Caco-2 (cell line): ENCODE results near the gene ALX4. TPM values are rescaled to one million over a fixed set of nuclear protein-coding genes. Genes with fewer than 3 reads are reported as not detected.

ENCODE experiments used
- BruUV-seq: library from RNA; stranded (reverse); fragments of 400-500 nt; replicated peaks from 2 replicates; lab custom pipeline; 2021; lab: Mats Ljungman, UMichigan
- CTCF ChIA-PET: fragments of 300-600 bp; sonication (Branson Sonifier 250); formaldehyde crosslinking; loops from one replicate; lab custom pipeline; 2022; ENCODE audit warnings: antibody characterized with exemption; lab: Charles Lee
- POLR2A ChIA-PET: fragments of 300-600 bp; sonication (Branson Sonifier 250); formaldehyde crosslinking; loops from one replicate; lab custom pipeline; 2022; ENCODE audit warnings: antibody characterized with exemption; lab: Charles Lee
- DNase-seq, 2 experiments: peaks; one replicate each; pipeline versions ENCODE4 v3.0.0 to v3.0.0-alpha.2; 2020 to 2022
- H3K27me3 ChIP-seq: replicated peaks from 2 replicates; pipeline ENCODE4 v1.6.0; 2011; ENCODE audit warnings: low read length; ENCODE audit not compliant: control insufficient read depth, insufficient read depth
- H3K36me3 ChIP-seq: 2 replicates; pipeline ENCODE4 v1.5.1; 2011; ENCODE audit warnings: low read length; ENCODE audit not compliant: control insufficient read depth, insufficient read depth
- H3K4me1 ChIP-seq: fragments of 250-450 bp; sonication (Bioruptor Pico); 2 replicates; pipeline ENCODE4 v1.5.1; 2020; ENCODE audit warnings: mild to moderate bottlenecking
- H3K4me3 ChIP-seq: 2 replicates; pipeline ENCODE4 v1.5.1; 2011; ENCODE audit warnings: low read depth, mild to moderate bottlenecking, control low read depth, low read length
- H3K9me3 ChIP-seq: fragments of 250-450 bp; sonication (Bioruptor Pico); 2 replicates; pipeline ENCODE4 v1.5.1; 2020; ENCODE audit warnings: mild to moderate bottlenecking, moderate library complexity
- H3K27ac Mint-ChIP-seq: one replicate; pipeline ENCODE4 v1.8.0; 2022; ENCODE audit warnings: mixed read lengths; ENCODE audit not compliant: unreplicated experiment
- H3K27me3 Mint-ChIP-seq: one replicate; pipeline ENCODE4 v1.8.0; 2022; ENCODE audit warnings: mixed read lengths; ENCODE audit not compliant: insufficient read depth, unreplicated experiment
- H3K36me3 Mint-ChIP-seq: one replicate; pipeline ENCODE4 v1.8.0; 2022; ENCODE audit warnings: mild to moderate bottlenecking, mixed read lengths; ENCODE audit not compliant: insufficient read depth, unreplicated experiment
- H3K4me1 Mint-ChIP-seq: one replicate; pipeline ENCODE4 v1.8.0; 2022; ENCODE audit warnings: low read depth, mixed read lengths; ENCODE audit not compliant: unreplicated experiment
- H3K4me3 Mint-ChIP-seq: one replicate; pipeline ENCODE4 v1.8.0; 2022; ENCODE audit warnings: mild to moderate bottlenecking, moderate library complexity, mixed read lengths; ENCODE audit not compliant: unreplicated experiment
- H3K9me3 Mint-ChIP-seq: one replicate; pipeline ENCODE4 v1.8.0; 2022; ENCODE audit warnings: mixed read lengths; ENCODE audit not compliant: unreplicated experiment
- intact Hi-C: fragments of 100-400 bp; cut with micrococcal nuclease; formaldehyde crosslinking; loops from one replicate; pipeline ENCODE4 v1.10.0; 2022; ENCODE audit not compliant: unreplicated experiment
- total RNA-seq: library from RNA; stranded (reverse); gene quantifications from 2 replicates; pipeline ENCODE4 v1.2.3, GENCODE V29; 2022
- TF ChIP-seq, protein P1 (sequence below), 2 experiments: fragments of 200-600 bp in 1 of 2; IDR thresholded peaks; 1 replicate in 1 of 2; 2 replicates in 1 of 2; pipeline versions ENCODE4 v1.5.1 to v1.8.0; 2011 to 2022; ENCODE audit warnings: antibody characterized with exemption in 1 of 2, control low read depth in 1 of 2, inconsistent platforms in 1 of 2, low read depth in 1 of 2, low read length in 1 of 2, mild to moderate bottlenecking in 1 of 2, moderate library complexity in 1 of 2; ENCODE audit not compliant: insufficient read depth in 1 of 2, severe bottlenecking in 1 of 2, unreplicated experiment in 1 of 2

ALX4 gene
- total RNA-seq, 1 experiment from 2014 or later: 0.05 TPM

DNA sequence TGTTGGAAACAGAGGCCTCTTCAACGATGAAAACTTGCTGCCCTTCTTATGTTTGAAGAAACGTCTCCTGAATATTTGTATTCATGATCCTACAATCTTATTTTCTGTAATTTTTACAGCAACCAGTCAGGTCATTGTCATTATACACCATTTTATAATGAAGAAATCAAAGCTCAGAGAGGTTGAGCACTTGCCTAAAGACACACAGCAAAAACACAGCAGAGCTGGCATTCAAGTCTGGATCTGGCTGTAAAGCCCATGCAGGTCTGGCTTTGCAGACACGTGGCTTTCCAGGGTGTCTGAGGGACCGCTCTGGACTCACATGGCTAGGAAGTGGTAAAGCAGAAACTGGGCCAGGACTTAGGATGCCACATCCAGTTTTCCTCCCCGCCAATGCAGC is 15.8 kb upstream of the ALX4 start:
- Histone ChIP-seq H3K9me3 (no peaks in the 10 kb centered on the region), H3K27me3 (no peaks in the 10 kb centered on the region), H3K4me1 (0 out of 2 replicates have a peak, but pooled peaks cover 3% of the 10 kb centered on the region), H3K36me3 (no peaks in the 10 kb centered on the region), H3K4me3 (no peak overlapping the region)
- Mint-ChIP-seq H3K9me3 (no peaks in the 10 kb centered on the region), H3K4me1 (peaks cover 8% of the 10 kb centered on the region), H3K27me3 (peaks cover 8% of the 10 kb centered on the region), H3K4me3 (no peak overlapping the region), H3K27ac (no peak overlapping the region), H3K36me3 (no peaks in the 10 kb centered on the region)
- CTCF ChIA-PET: interaction anchor here (1.8 to 3.2 kb wide), 3 partner anchors 147 to 231 kb away, joined by 5 to 37 read pairs (median 9); no protein-coding TSS in a partner anchor
- POLR2A ChIA-PET: no interaction called here
- intact Hi-C loops: loop anchor here (1.0 kb wide), 2 partner anchors 192 to 229 kb away; no protein-coding TSS in a partner anchor
- no peak for DNase-seq
- TF ChIP-seq, protein P1, sequence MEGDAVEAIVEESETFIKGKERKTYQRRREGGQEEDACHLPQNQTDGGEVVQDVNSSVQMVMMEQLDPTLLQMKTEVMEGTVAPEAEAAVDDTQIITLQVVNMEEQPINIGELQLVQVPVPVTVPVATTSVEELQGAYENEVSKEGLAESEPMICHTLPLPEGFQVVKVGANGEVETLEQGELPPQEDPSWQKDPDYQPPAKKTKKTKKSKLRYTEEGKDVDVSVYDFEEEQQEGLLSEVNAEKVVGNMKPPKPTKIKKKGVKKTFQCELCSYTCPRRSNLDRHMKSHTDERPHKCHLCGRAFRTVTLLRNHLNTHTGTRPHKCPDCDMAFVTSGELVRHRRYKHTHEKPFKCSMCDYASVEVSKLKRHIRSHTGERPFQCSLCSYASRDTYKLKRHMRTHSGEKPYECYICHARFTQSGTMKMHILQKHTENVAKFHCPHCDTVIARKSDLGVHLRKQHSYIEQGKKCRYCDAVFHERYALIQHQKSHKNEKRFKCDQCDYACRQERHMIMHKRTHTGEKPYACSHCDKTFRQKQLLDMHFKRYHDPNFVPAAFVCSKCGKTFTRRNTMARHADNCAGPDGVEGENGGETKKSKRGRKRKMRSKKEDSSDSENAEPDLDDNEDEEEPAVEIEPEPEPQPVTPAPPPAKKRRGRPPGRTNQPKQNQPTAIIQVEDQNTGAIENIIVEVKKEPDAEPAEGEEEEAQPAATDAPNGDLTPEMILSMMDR (IDR thresholded peaks at IDR 0.05; ENCODE audit: insufficient read depth in 1 of 2, low read depth in 1 of 2, low read length in 1 of 2, severe bottlenecking in 1 of 2, unreplicated experiment in 1 of 2): no peak
- no TSS peak for BruUV-seq

DNA sequence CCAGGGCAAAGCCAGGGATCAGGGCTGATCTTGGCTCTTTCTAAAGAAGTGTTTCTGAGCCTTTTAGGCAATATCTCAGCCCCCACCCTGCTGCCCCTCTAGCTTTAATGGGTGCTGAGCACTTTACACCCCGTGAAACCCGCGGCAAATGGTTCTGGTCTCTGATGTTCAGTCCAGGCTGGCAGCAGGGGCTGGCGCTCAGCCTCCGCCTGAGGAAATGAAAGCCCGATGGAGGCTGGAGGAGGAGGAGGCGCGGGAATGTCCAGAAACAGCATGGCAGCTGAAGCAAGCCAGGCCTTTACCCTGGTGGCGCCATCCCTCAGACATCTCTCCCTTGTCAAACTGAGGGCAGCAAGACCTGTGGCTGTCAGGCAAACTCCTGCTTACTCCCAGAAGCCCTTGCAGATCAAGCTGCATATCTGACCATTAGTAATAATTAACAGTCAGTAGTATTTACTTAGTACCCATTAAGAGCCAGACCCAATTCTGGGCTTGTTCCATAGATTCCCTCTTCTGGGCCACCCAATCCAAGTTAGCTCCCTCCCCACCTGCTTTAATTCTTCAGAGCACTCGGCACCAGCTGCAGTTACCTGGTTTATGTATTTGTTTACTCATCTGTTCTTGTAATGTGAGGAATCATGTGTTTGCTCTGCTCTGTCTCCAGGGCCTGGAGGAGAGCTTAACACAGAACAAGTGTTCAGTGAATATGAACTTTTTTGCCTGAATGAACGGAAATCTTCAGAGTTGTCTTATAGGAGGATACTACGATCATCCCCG is 15.0 kb upstream of the ALX4 start:
- intact Hi-C loops: no loop called here
- BruUV-seq: no TSS peak
- H3K4me3 ChIP-seq: no peak overlapping the region
- H3K4me1 ChIP-seq: no peaks in the 10 kb centered on the region
- Mint-ChIP-seq H3K4me1 (peaks cover 8% of the 10 kb centered on the region), H3K4me3 (no peak overlapping the region), H3K9me3 (no peaks in the 10 kb centered on the region), H3K36me3 (no peaks in the 10 kb centered on the region), H3K27ac (no peak overlapping the region), H3K27me3 (peaks cover 14% of the 10 kb centered on the region)
- no peaks in the 10 kb centered on the region for H3K36me3 ChIP-seq
- peak in 1 of 2 experiments; percentile 23 for DNase-seq
- H3K27me3 ChIP-seq: peaks cover 2% of the 10 kb centered on the region; the same call in 1 of the 2 replicates
- CTCF ChIA-PET: interaction anchor here (2.0 to 3.2 kb wide), 2 partner anchors 146 to 191 kb away, joined by 5 to 37 read pairs; no protein-coding TSS in a partner anchor
- TF ChIP-seq, protein P1 (IDR thresholded peaks at IDR 0.05; ENCODE audit: insufficient read depth in 1 of 2, low read depth in 1 of 2, low read length in 1 of 2, severe bottlenecking in 1 of 2, unreplicated experiment in 1 of 2): no peak
- no peaks in the 10 kb centered on the region for H3K9me3 ChIP-seq
- POLR2A ChIA-PET: no interaction called here

DNA sequence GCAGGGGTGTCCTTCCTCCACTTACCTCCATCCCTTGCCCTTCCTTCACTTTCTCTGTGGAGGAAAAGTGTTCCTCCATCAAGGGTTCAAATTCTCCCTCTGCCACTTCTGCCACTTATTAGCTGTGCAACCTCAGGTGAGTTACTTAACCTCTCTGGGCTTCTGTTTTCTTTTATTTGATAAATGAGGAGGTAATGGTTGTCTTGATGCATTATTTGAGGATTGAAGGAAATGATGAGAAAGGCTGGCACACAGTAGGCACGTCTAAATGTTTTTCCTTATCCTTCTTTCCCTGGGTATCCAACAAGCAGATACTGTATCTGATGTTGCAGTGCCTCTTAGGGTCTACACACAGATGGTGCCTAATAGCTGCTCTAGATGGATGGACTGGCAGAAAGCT is 14.3 kb upstream of the ALX4 start:
- TF ChIP-seq, protein P1 (IDR thresholded peaks at IDR 0.05; ENCODE audit: insufficient read depth in 1 of 2, low read depth in 1 of 2, low read length in 1 of 2, severe bottlenecking in 1 of 2, unreplicated experiment in 1 of 2): no peak
- intact Hi-C loops: no loop called here
- no peak overlapping the region for H3K27ac Mint-ChIP-seq

More for the DNA sequence above, 14.3 kb upstream of the ALX4 start:
- Mint-ChIP-seq H3K9me3 (no peaks in the 10 kb centered on the region), H3K4me3 (no peak overlapping the region), H3K36me3 (no peaks in the 10 kb centered on the region), H3K4me1 (peaks cover 8% of the 10 kb centered on the region), H3K27me3 (peaks cover 14% of the 10 kb centered on the region)
- POLR2A ChIA-PET: no interaction called here
- Histone ChIP-seq H3K4me1 (0 out of 2 replicates have a peak, but pooled peaks cover 3% of the 10 kb centered on the region), H3K9me3 (no peaks in the 10 kb centered on the region), H3K36me3 (no peaks in the 10 kb centered on the region), H3K27me3 (peaks cover 2% of the 10 kb centered on the region; the same call in 1 of the 2 replicates), H3K4me3 (no peak overlapping the region)
- BruUV-seq: no TSS peak
- DNase-seq: no peak
- CTCF ChIA-PET: no interaction called here
